Peyer's patch (tissue), 4 donors: ENCODE results near the gene ZNRF4.

Experiments used
- CTCF ChIP-seq, 6 experiments: fragments of 450-650 bp in 4 of 6; fragments of 200-600 bp in 2 of 6; sonication (generic) in 1 of 6; IDR thresholded peaks; one replicate each; pipeline ENCODE4 v1.5.1; 2017 to 2019; ENCODE audit warnings: antibody characterized with exemption in 6 of 6, mild to moderate bottlenecking in 3 of 6, moderate library complexity in 1 of 6
- POLR2A ChIP-seq, 2 donors: fragments of 450-650 bp; IDR thresholded peaks; one replicate each; pipeline ENCODE4 v1.5.1; 2017; ENCODE audit warnings: antibody characterized with exemption in 2 of 2, mild to moderate bottlenecking in 2 of 2, moderate library complexity in 2 of 2

DNA sequence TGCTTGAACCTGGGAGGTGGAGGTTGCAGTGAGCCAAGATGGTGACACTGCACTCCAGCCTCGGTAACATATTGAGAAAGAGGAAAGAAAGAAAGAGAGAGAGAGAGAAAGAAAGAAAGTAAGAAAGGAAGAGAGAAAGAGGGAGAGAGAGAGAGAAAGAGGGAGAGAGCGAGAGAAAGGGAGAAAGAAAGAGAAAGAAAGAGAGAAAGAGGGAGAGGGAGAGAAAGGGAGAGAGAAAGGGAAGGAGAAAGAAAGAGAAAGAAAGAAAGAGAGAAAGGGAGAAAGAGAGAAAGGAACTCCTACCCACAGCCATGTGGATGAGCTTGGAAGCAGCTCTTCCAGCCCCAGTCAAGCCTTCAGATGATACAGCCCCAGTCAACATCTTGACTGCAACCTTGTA is 46.7 kb downstream of the ZNRF4 start:
- no peak for TF ChIP-seq CTCF (IDR thresholded peaks at IDR 0.05)
- no peak for TF ChIP-seq POLR2A (IDR thresholded peaks at IDR 0.05)
